Activated T-cell treated with anti-CD3 and anti-CD28 coated beads, Interleukin-2, amount 50 U/mL, for 24 hours (primary cell): ENCODE measurements around the gene RASSF5.

ENCODE experiments used
- DNase-seq: peaks from one replicate; pipeline ENCODE4 v3.0.0-alpha.2; 2020
- H3K27ac Mint-ChIP-seq: 2 replicates; pipeline ENCODE4 v1.8.0; 2020; ENCODE audit warnings: mild to moderate bottlenecking, mixed read lengths
- H3K27me3 Mint-ChIP-seq: 2 replicates; pipeline ENCODE4 v1.8.0; 2020; ENCODE audit warnings: mixed read lengths
- H3K36me3 Mint-ChIP-seq: 2 replicates; pipeline ENCODE4 v1.8.0; 2020; ENCODE audit warnings: low read depth, mixed read lengths
- H3K4me1 Mint-ChIP-seq: 2 replicates; pipeline ENCODE4 v1.8.0; 2020; ENCODE audit warnings: low read depth, mixed read lengths
- H3K4me3 Mint-ChIP-seq: 2 replicates; pipeline ENCODE4 v1.8.0; 2020; ENCODE audit warnings: mild to moderate bottlenecking, moderate library complexity, mixed read lengths
- H3K9me3 Mint-ChIP-seq: 2 replicates; pipeline ENCODE4 v1.8.0; 2020; ENCODE audit warnings: mixed read lengths

The RASSF5 gene

DNA sequence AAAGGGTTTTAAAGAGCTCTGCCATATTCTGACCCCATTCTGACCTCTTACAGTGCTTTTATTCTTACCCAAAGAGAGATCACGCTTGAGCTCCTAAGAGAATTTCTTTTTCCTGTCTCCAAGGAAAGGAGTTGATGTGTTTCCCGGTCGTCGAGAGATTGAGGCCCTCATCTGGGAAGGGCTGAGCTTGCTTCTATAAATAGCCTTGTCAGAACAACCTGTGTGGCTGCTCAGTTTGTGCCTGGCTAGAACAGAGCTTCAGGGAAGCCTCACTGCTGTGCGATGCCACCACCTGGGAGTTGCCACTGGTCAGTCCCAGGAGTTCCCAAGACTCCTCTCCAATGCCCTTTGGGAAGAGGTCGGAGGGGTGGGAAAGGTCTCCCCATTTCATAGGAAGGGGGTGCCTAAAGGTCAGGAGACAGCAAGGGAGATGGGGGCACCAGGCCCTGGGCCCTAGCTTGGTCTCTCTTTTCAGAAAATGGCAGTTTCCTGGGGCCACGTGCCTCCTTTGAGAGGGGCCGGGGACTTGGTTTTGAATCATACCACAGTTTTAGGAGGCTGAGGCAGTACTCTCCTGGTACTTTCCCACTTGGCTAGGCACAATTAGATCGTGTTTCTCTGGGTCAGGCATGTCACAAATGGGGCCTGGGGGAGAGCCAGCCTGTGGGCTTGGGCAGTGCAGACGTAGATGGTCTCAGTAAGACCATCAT is 52.8 kb downstream of the RASSF5 start:
- Mint-ChIP-seq H3K4me3 (peak overlapping the region; percentile 89), H3K36me3 (peaks cover 81% of the 10 kb centered on the region), H3K27ac (peak overlapping the region; percentile 97), H3K4me1 (peaks cover 73% of the 10 kb centered on the region), H3K9me3 (no peaks in the 10 kb centered on the region), H3K27me3 (no peaks in the 10 kb centered on the region)
- DNase-seq: peak; percentile 63

DNA sequence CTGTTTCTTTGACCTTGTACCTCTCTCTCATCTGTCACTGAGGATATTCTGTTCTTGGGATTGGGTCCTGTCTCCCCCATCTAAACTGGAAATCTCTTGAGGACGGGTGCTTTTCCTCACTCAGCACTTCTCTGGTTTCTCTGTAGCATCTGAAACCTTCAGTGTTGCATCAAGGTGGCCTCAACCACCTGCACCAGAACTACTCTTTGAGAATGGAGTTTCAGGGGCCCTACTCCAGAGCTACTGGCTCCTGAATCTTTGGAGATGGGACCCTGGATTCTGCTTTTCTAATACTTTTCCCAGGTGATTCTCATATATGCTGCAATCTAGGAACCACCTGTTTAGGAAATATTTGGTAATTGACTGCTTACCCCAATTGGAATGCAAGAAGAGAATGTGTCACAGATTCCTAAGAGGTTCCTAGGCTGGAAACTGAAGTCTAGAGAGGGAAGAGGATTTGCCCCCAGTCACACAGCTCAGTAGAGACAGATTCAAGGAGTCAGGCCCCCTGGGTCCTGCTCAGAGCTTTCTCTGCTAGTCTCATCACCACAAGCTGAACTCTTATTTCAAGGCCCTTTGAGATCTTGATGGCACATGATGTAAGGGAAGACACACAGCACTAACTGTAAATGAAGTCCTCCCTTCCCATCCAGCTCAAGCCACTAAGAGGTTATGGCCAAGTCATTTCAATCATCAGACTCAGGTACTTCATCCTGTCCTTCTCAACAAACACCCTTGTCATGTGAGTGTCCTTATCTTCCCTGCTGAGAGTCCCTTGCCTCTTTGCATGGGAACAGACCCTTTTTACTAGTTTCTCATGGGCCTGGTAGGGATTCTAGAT is 56.3 kb downstream of the RASSF5 start:
- peak overlapping the region; percentile 89 for H3K4me3 Mint-ChIP-seq
- DNase-seq: no peak
- peaks cover 92% of the 10 kb centered on the region for H3K4me1 Mint-ChIP-seq
- H3K9me3 Mint-ChIP-seq: no peaks in the 10 kb centered on the region
- H3K27me3 Mint-ChIP-seq: no peaks in the 10 kb centered on the region
- peaks cover 100% of the 10 kb centered on the region for H3K36me3 Mint-ChIP-seq
- H3K27ac Mint-ChIP-seq: peak overlapping the region; percentile 100

DNA sequence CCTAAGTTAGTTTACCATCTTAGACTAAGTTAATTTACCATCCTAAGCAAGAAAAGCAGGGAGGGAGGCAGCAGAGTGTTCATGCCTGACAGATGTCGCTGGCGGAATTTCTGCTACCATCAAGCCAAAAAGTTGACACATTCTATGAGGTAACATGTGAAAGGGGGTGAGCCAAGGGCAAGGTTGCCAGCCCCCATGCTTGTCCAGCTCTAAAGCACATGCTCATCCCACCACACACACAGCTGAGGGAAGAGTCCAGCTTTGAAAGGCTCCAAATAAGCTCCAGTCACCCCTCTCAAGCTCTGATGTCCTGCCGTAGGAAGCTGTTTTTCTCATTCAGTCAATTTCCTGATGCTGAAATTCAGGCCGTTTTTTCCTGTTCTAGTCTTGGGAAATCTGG is 58.7 kb downstream of the RASSF5 start:
- H3K4me3 Mint-ChIP-seq: peak overlapping the region; percentile 89
- no peak for DNase-seq
- H3K4me1 Mint-ChIP-seq: peaks cover 99% of the 10 kb centered on the region
- peaks cover 100% of the 10 kb centered on the region for H3K36me3 Mint-ChIP-seq
- H3K27me3 Mint-ChIP-seq: no peaks in the 10 kb centered on the region
- peak overlapping the region; percentile 100 for H3K27ac Mint-ChIP-seq
- H3K9me3 Mint-ChIP-seq: no peaks in the 10 kb centered on the region

DNA sequence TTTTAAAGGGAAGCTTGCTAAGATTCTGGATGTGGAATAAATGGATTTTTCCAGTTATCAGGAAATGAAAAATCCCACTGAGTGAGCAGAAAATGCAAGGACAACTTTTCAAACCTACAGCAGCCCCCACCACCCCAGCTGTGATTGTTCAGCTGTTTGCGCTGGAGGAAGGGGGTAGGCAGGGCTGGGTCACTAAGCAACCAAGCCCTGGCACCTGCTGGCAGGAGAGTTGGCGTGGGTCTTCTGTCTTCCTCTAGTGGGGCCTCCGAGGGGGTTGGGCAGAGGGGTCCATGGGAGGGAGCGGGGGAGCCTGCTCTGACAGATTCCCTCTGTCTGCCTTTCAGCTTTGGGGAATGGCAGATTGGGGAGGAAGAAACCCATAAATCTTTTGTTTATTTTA is 59.7 kb downstream of the RASSF5 start:
- H3K9me3 Mint-ChIP-seq: no peaks in the 10 kb centered on the region
- no peak for DNase-seq
- H3K4me1 Mint-ChIP-seq: peaks cover 99% of the 10 kb centered on the region
- peak overlapping the region; percentile 89 for H3K4me3 Mint-ChIP-seq
- peaks cover 100% of the 10 kb centered on the region for H3K36me3 Mint-ChIP-seq
- no peaks in the 10 kb centered on the region for H3K27me3 Mint-ChIP-seq
- H3K27ac Mint-ChIP-seq: peak overlapping the region; percentile 100

DNA sequence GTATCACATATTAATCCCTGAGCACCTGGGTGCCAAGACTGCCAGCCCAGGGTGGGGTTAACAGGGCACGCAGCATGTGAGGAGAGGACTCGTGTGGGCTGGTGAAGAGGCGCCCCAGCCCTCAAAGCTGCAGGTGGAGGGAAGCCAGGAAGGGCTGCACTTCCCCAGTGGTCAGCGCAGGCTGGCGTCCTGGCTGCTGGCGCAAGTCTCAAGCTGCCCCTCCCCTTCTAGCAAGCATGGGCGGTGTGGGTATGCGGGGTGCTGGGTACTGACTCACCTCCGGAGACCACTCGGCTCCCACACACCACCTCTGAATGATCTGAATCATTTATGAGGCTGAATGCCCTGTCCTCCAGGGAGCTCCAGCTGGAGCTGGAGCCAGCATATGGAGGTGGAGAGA is 60.9 kb downstream of the RASSF5 start:
- no peak for DNase-seq
- Mint-ChIP-seq H3K36me3 (peaks cover 100% of the 10 kb centered on the region), H3K27me3 (no peaks in the 10 kb centered on the region), H3K9me3 (no peaks in the 10 kb centered on the region), H3K4me1 (peaks cover 99% of the 10 kb centered on the region), H3K27ac (peak overlapping the region; percentile 100), H3K4me3 (peak overlapping the region; percentile 89)

DNA sequence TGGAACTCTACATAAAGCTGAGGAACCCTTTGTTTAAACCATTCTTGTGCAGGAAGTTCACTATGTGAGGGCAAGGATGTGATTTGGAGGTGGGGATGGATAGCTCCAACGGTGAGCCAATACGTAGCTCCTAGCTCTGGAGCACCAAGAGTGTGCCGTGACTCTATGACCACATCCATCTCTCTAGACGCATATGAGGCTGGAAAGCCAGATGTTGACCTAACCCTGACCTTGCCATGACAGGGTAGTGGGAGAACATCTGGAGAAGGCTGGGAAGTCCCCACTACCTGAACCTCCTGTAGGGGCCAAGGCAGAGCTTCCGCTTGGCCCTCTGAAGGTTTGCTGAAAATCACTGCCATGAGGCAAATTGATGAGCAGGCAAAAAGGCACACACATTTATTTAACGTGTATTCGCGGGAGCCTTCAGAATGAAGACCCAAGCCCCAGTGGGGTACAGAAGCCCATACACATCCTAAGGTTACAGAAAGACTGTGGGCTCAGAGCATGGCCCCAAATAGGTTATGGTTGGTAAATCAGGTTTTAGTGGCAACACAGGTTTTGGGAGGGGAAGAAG is 61.5 kb downstream of the RASSF5 start:
- H3K27me3 Mint-ChIP-seq: no peaks in the 10 kb centered on the region
- H3K4me3 Mint-ChIP-seq: peak overlapping the region; percentile 89
- H3K27ac Mint-ChIP-seq: peak overlapping the region; percentile 100
- no peak for DNase-seq
- H3K9me3 Mint-ChIP-seq: no peaks in the 10 kb centered on the region
- peaks cover 100% of the 10 kb centered on the region for H3K36me3 Mint-ChIP-seq
- H3K4me1 Mint-ChIP-seq: peaks cover 99% of the 10 kb centered on the region

DNA sequence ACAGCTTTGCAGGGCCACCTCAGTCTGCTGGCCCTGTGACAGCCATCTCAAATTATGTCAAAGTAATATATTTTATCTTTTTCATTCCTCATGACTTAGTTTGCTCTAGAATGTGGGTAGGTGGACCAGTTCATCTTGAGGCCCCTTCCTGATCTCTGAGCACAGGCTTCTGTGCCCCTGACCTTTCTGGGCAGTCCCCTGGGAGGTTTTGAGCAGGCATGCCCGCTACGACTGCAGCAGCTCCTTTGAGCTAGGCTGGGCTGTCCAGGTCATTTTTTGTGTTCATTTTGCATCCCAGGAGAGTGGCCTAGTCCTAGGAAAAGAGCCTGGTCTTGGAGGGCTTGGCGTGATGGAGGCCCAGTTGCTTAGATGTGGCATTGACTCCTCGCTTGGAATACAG is 62.2 kb downstream of the RASSF5 start:
- peak; percentile 29 for DNase-seq
- Mint-ChIP-seq H3K4me3 (peak overlapping the region; percentile 89), H3K27ac (peak overlapping the region; percentile 100), H3K27me3 (no peaks in the 10 kb centered on the region), H3K36me3 (peaks cover 100% of the 10 kb centered on the region), H3K4me1 (peaks cover 99% of the 10 kb centered on the region), H3K9me3 (no peaks in the 10 kb centered on the region)

DNA sequence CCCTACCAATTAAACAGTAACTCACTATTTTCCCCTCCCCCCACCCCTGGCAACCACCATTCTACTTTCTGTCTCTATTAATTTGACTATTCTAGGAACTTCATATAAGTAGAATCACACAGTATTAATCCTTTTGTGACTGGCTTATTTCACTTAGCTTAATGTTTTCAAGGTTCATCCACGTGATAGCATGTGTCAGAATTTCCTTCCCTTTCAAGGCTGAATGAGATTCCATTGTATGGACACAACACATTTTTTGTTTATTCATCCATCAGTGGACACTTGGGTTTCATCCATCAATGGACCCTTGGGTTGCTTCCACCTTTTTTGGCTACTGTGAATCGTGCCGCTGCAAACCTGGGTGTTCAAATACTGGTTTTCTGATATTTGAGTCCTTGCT is 63.2 kb downstream of the RASSF5 start:
- Mint-ChIP-seq H3K4me1 (peaks cover 99% of the 10 kb centered on the region), H3K36me3 (peaks cover 100% of the 10 kb centered on the region), H3K27me3 (no peaks in the 10 kb centered on the region), H3K4me3 (peak overlapping the region; percentile 89), H3K27ac (peak overlapping the region; percentile 100), H3K9me3 (no peaks in the 10 kb centered on the region)
- peak; percentile 19 for DNase-seq

DNA sequence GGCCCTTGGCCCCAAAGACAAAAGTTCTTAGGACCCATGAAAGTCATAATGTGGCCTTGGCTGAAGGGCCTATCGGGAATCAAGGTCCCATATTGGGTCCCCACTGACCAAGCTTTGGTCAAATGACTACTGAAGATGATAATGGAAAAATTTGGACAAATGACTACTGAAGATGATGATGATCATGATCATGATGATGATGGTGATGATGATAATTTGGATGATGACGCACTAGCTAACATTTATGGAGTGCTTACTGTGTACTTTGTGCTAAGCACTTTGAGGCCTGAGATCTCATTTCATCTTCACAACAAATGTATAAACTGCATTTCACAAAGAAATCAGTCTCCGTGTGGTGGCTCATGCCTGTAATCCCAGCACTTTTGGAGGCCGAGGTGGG is 65.5 kb downstream of the RASSF5 start:
- no peaks in the 10 kb centered on the region for H3K9me3 Mint-ChIP-seq
- no peak overlapping the region for H3K4me3 Mint-ChIP-seq
- peaks cover 98% of the 10 kb centered on the region for H3K4me1 Mint-ChIP-seq
- no peak for DNase-seq
- no peaks in the 10 kb centered on the region for H3K27me3 Mint-ChIP-seq
- H3K36me3 Mint-ChIP-seq: peaks cover 99% of the 10 kb centered on the region
- H3K27ac Mint-ChIP-seq: peak overlapping the region; percentile 100

DNA sequence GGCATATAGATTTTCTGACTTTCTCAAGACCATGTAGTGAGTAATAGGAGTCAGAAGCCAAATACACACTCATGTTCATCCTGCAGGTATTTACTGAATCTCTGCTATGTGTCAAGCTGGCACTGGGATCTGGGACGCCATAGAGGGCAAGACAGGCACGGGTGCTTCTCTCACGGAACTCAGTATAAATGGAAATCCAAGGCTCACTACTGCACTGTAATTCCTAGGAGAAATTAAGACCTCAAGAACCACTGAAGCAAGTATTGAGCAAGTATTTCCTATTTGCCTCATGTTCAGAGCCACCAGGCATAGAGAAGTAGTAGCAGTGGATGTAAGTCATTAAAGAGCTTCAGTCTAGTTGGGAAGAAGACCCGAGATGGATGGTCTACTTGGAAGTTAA is 66.0 kb downstream of the RASSF5 start:
- Mint-ChIP-seq H3K27me3 (no peaks in the 10 kb centered on the region), H3K4me1 (peaks cover 98% of the 10 kb centered on the region), H3K36me3 (peaks cover 94% of the 10 kb centered on the region), H3K4me3 (peak overlapping the region; percentile 29), H3K9me3 (no peaks in the 10 kb centered on the region), H3K27ac (peak overlapping the region; percentile 100)
- peak; percentile 25 for DNase-seq

DNA sequence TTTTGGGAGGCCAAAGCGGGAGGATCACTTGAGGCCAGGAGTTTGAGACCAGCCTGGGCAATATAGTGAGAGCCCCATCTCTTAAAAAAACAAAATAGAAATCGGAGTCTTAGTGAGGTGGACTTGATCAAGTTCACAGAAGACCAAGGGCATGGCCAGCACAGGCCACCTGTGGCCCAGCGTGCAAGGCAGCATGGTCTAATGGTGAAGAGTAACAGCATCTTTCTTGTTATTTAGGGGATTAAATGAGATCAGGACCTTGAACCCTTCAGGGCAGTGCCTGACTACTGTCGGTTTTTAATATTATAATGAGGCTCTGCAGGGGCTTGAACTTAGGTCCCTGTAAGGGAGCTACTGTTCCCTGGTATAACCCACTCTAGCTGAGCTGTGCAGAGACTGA is 66.4 kb downstream of the RASSF5 start:
- Mint-ChIP-seq H3K4me3 (peak overlapping the region; percentile 29), H3K9me3 (no peaks in the 10 kb centered on the region), H3K36me3 (peaks cover 94% of the 10 kb centered on the region)

DNA sequence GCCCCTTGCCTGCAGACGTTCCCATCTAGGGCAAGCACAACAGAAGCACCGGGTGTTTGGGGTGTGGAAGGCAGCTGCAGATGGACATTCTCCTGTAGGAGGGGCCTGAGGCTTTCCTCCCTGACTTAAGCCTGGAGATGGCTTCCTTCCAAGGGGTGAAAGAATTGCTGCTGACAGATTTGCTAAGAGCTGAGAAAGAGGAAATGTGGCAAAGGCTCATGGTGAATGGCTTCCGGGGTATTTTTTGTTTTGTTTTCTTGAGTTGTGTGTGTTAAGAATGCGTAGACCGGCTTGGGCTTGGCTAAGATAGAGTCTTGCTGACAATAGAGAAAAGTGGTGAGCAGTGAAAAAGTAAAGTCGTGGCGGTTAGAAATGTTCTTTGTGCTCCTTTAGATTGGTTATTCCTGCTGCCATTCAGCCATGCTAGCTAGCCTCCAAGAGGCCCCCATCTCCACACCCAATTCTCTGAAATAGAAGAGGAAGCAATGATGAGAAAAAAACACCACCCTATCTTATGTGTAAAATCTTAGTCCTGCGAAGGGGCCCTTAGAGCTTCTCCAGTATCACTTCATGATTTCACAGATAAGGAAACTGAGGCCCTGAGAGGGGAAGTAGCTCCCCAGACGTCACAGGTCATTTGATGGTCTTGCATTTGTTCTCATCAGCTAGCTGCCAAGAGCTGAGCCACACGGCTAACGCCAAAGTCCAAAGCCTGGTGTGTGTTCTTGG is 68.0 kb downstream of the RASSF5 start:
- no peaks in the 10 kb centered on the region for H3K27me3 Mint-ChIP-seq
- peaks cover 94% of the 10 kb centered on the region for H3K36me3 Mint-ChIP-seq
- H3K27ac Mint-ChIP-seq: peak overlapping the region; percentile 100
- peak overlapping the region; percentile 67 for H3K4me3 Mint-ChIP-seq
- DNase-seq: peak; percentile 45
- peaks cover 99% of the 10 kb centered on the region for H3K4me1 Mint-ChIP-seq
- H3K9me3 Mint-ChIP-seq: no peaks in the 10 kb centered on the region

More for the DNA sequence above, 66.4 kb downstream of the RASSF5 start:
- peak overlapping the region; percentile 100 for H3K27ac Mint-ChIP-seq
- peak; percentile 22 for DNase-seq
- no peaks in the 10 kb centered on the region for H3K27me3 Mint-ChIP-seq
- peaks cover 98% of the 10 kb centered on the region for H3K4me1 Mint-ChIP-seq

DNA sequence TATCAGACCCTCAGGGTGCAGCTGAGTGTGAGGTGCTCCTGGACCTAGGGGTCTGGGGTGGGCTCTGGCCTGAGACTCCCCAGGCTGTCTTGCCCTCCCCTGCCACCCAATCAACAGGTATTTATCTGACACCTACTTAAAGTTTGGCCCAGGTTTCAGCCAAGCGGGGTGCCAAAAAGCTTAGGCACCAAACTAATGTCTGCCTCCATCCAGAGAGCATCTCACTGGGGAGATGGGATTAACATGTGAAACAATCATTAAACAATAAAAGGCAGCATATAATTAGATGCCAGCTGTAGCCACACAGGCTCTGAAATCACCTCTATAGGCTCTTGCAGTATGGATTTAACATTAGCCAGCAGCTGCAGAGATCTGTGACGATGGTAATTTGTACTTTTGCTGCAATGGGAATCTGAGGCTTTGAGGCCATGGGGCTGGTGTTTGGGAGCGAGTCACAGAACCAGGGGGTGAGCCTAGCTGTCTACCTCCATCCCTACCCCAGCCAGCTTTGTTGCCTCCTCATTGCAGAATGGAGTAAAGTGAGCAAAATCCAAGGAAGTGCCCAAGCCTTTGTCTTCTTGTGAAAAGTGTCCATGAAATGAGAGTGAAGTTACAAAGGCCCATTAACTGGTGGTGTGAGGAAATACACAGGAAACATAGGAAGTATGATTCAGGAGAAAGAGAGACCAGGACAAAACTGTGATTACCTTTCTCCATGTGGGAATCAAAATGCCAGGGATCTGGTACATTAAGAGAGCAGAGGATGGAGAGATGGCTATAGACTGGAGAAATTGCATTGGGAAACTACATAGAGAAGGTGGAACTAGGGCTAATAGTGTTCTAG is 68.8 kb downstream of the RASSF5 start:
- Mint-ChIP-seq H3K4me1 (peaks cover 99% of the 10 kb centered on the region), H3K36me3 (peaks cover 94% of the 10 kb centered on the region), H3K9me3 (no peaks in the 10 kb centered on the region), H3K27me3 (no peaks in the 10 kb centered on the region), H3K27ac (peak overlapping the region; percentile 100), H3K4me3 (peak overlapping the region; percentile 67)
- peak; percentile 26 for DNase-seq
